GM12875 (cell line): ENCODE data around the gene FER.

Experiments
- H3K4me3 ChIP-seq: one replicate; pipeline ENCODE4 v1.5.1; 2011; ENCODE audit warnings: low read depth, low read length, control low read depth
- TF ChIP-seq, protein P1 (sequence below): IDR thresholded peaks from 2 replicates; pipeline ENCODE4 v1.5.1; 2011; ENCODE audit warnings: low read depth, mild to moderate bottlenecking, control low read depth, inconsistent platforms, low read length, moderate library complexity, borderline replicate concordance; ENCODE audit not compliant: insufficient read depth

Gene FER

DNA sequence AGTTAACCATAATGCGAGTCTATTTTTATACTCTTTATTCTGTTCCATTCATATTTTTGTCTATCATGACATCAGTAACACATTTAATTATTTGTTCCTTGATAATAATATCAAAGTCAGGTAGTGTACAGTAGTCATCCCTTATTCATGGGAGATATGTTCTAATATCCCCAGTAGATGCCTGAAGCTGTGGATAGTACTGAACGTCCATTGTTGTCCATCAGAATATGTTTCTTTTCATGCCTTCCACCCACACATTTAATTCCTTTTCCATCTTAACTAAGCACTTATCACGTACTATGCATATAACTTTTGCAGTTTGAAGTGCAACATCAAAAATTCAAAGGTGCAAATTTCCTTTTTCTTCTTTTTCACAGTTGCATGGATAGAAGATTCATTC is 53.6 kb downstream of the FER start:
- TF ChIP-seq, protein P1, sequence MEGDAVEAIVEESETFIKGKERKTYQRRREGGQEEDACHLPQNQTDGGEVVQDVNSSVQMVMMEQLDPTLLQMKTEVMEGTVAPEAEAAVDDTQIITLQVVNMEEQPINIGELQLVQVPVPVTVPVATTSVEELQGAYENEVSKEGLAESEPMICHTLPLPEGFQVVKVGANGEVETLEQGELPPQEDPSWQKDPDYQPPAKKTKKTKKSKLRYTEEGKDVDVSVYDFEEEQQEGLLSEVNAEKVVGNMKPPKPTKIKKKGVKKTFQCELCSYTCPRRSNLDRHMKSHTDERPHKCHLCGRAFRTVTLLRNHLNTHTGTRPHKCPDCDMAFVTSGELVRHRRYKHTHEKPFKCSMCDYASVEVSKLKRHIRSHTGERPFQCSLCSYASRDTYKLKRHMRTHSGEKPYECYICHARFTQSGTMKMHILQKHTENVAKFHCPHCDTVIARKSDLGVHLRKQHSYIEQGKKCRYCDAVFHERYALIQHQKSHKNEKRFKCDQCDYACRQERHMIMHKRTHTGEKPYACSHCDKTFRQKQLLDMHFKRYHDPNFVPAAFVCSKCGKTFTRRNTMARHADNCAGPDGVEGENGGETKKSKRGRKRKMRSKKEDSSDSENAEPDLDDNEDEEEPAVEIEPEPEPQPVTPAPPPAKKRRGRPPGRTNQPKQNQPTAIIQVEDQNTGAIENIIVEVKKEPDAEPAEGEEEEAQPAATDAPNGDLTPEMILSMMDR: no peak
- H3K4me3 ChIP-seq: no peak overlapping the region

DNA sequence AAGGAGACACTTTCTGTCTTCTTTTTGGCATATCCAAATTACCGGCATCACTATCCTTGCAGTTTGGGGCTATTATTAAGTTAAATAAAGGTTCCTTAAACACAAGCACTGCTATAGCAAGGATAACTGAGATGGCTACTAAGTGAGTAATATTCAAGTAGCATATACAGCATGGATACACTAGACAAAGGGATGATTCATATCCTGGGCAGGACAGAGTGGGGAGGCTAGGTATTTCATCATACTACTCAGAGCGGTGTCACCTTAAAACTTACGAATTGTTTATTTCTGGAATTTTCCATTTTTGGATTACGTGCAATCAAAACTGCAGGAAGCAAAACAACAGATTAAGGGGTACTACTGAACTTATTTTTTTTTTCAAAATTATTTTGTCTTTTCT is 54.1 kb downstream of the FER start:
- no peak overlapping the region for H3K4me3 ChIP-seq
- TF ChIP-seq, protein P1: no peak

DNA sequence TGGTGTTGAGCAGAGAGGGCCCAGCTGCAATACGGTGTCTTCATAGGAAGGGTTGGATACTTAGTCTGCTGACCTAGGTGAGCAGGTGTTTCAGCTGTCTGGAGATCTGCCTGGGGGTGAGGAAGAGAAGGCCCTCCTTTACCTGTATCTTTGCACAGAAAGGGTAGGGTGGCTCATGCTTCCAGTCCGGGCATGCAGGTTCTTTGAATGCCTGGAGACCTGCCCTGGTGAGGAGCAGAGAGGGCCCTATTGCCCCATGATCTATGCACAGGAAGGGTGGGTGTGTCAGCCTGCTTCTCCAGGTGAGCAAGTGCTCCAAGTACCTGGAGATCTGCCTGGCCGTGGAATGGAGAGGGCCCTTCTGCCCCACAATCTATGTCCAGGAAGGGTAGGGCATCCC is 63.0 kb downstream of the FER start:
- TF ChIP-seq, protein P1: no peak
- H3K4me3 ChIP-seq: no peak overlapping the region

DNA sequence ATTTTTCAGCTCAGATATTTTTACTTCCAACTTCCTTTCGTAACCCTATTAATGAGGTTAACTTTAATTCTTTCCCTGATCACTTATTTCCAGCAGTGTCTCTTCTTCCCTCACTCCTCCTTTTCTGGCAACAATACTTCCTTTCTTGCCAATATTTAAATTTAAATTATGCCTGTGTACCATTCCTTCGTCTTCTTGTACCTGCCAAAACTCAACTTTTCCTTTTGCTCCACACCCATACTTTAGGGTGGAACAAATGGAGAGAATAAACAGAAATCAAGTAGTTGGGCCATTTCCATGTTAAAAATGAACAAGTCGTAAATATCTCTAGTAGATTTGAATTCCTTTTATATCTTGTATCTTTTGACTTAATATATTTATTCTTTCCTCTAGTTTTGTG is 66.0 kb downstream of the FER start:
- H3K4me3 ChIP-seq: no peak overlapping the region
- TF ChIP-seq, protein P1: no peak

DNA sequence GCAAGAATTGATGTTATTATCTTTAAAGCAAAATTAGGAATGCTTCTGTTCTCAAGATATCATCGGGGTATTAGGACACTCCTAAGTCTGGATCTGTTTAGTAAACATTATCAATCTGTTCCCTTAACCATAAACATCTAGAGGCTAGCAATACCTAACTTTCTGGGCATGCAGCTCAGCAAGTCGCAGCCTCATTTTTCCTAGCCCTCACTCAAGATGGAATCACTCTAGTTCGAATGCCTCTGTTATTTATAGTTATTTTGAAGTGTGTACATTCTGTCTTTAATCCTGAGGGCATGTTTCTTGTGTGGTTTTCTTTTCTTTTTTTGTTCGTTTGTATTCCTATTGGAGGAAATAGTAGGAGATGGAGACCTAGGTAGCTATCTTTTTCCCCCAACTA is 66.9 kb downstream of the FER start:
- TF ChIP-seq, protein P1: no peak
- H3K4me3 ChIP-seq: no peak overlapping the region

DNA sequence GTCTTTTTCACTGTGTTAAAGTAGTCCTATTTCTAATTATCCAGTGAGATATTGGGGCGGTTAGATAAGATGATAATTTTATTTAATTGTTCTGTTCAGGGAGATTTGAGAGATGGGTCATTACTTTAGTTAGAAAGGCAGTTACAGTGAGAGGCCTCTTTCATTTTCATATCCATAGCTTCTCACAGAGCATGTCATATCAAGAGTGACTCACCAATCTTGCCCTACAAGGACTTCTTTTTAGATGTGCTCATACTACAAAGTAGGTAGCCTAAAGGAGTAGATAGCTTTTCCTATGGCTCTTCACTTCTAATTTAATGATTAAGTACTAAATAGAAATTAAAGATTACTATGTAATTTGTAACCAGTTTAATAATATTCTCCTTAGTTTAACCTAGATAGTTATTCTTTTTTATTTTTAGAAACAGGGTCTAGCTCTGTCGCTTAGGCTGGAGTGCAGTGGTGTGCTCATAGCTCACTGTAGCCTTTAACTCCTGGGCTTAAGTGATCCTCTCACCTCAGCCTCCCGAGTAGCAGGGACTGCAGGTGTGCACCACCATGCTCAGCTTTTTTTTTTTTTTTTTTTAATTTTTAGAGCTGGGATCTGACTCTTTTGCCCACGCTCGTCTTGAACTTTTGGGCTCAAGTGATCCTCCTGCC is 71.0 kb downstream of the FER start:
- H3K4me3 ChIP-seq: no peak overlapping the region
- TF ChIP-seq, protein P1: no peak

DNA sequence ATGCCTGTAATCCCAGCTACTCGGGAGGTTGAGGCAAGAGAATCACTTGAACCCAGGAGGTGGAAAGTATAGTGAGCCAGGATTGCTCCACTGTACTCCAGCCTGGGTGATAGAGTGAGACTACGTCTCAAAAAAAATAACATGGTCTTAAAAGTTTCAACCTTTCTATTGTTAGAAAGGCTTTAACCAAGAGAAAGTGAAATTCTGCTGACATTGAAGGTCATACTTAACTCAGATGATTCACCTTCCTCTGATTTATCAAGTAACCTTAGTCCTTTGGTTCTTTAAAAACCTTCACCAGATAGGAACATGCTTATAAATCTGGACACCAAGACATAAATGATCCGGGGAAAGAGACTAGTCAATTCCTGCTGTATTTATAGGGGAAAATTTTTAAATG is 73.3 kb downstream of the FER start:
- no peak overlapping the region for H3K4me3 ChIP-seq
- TF ChIP-seq, protein P1: no peak
